Cardiac muscle cell (in vitro differentiated cells and primary cell): Measurements from ENCODE around the gene PTH2. TPM values are rescaled to one million over a fixed set of nuclear protein-coding genes. Genes with fewer than 3 reads are reported as not detected.
"Not testable (repeated sequence)": the region's sequence is repeated elsewhere in the genome, so short reads cannot be mapped to it uniquely, and the experiment has no call there.

Experiments used
- DNase-seq, 2 donors: peaks; one replicate each; pipeline versions ENCODE4 v3.0.0 to v3.0.0-alpha.2; 2010 to 2017; ENCODE audit warnings: low read depth in 1 of 2, low spot score in 1 of 2
- H3K27ac ChIP-seq: fragments of 200-600 bp; sonication (generic); 2 replicates; pipeline ENCODE4 v1.5.1; 2016
- H3K27me3 ChIP-seq: fragments of 200-600 bp; sonication (generic); 2 replicates; pipeline ENCODE4 v1.6.0; 2016; ENCODE audit warnings: control low read depth
- H3K36me3 ChIP-seq: fragments of 200-600 bp; sonication (generic); 2 replicates; pipeline ENCODE4 v1.5.1; 2016; ENCODE audit warnings: control low read depth
- H3K4me1 ChIP-seq: fragments of 200-600 bp; sonication (generic); 2 replicates; pipeline ENCODE4 v1.8.1; 2017; ENCODE audit warnings: low read depth, mild to moderate bottlenecking, mixed run types
- H3K4me3 ChIP-seq: fragments of 200-600 bp; sonication (generic); 2 replicates; pipeline ENCODE4 v1.5.1; 2016; ENCODE audit warnings: mild to moderate bottlenecking
- H3K9me3 ChIP-seq: fragments of 200-600 bp; sonication (generic); 2 replicates; pipeline ENCODE4 v1.5.1; 2017; ENCODE audit warnings: low read depth, mild to moderate bottlenecking, control low read depth
- polyA plus RNA-seq: library from polyadenylated mRNA; unstranded; fragments of >200 nt; fragmentation: Nextera tagmentation; extraction: Ambion mirVana; gene quantifications from 2 replicates; pipeline ENCODE4 v1.2.1, GENCODE V29; 2016
- total RNA-seq: library from RNA; depleted of rRNA; stranded (reverse); fragments of >200 nt; gene quantifications from 2 replicates; pipeline ENCODE4 v1.2.3, GENCODE V29; 2016
- TF ChIP-seq, protein P1 (sequence below): IDR thresholded peaks from 2 replicates; pipeline ENCODE4 v1.5.1; 2012; ENCODE audit warnings: low read depth, mild to moderate bottlenecking, low read length

PTH2 gene
- total and polyA plus RNA-seq, 2 experiments from 2014 or later = 6.2 to 10.0 TPM

DNA sequence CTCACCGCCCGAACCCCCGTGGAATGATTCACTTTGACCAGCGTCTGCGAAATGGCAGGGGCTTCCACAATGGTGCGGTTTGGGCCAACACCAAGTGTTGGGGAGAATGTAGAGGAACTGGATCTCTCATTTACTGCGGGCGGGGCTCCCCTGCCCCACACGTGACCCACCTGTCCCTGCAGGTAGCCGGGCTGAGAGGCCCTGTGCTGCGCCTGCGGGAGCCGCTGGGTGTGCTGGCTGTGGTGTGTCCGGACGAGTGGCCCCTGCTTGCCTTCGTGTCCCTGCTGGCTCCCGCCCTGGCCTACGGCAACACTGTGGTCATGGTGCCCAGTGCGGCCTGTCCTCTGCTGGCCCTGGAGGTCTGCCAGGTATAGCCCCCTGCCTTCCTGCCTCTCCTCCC lies 45.0 kb upstream of the PTH2 start:
- Histone ChIP-seq H3K9me3 (no peaks in the 10 kb centered on the region), H3K27me3 (no peaks in the 10 kb centered on the region), H3K4me1 (no peaks in the 10 kb centered on the region), H3K36me3 (no peaks in the 10 kb centered on the region), H3K27ac (no peak overlapping the region), H3K4me3 (no peak overlapping the region)
- TF ChIP-seq, protein P1, sequence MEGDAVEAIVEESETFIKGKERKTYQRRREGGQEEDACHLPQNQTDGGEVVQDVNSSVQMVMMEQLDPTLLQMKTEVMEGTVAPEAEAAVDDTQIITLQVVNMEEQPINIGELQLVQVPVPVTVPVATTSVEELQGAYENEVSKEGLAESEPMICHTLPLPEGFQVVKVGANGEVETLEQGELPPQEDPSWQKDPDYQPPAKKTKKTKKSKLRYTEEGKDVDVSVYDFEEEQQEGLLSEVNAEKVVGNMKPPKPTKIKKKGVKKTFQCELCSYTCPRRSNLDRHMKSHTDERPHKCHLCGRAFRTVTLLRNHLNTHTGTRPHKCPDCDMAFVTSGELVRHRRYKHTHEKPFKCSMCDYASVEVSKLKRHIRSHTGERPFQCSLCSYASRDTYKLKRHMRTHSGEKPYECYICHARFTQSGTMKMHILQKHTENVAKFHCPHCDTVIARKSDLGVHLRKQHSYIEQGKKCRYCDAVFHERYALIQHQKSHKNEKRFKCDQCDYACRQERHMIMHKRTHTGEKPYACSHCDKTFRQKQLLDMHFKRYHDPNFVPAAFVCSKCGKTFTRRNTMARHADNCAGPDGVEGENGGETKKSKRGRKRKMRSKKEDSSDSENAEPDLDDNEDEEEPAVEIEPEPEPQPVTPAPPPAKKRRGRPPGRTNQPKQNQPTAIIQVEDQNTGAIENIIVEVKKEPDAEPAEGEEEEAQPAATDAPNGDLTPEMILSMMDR = no peak
- no peak for DNase-seq

- no peak for DNase-seq
- H3K27me3 ChIP-seq = no peaks in the 10 kb centered on the region
- no peaks in the 10 kb centered on the region for H3K9me3 ChIP-seq
- H3K4me1 ChIP-seq = no peaks in the 10 kb centered on the region
- H3K27ac ChIP-seq = no peak overlapping the region
- H3K36me3 ChIP-seq = no peaks in the 10 kb centered on the region
- TF ChIP-seq, protein P1 = no peak
- H3K4me3 ChIP-seq = no peak overlapping the region
These were observed 42.1 kb upstream of the PTH2 start for GRCh38 chr19:49465371-49465770.

DNA sequence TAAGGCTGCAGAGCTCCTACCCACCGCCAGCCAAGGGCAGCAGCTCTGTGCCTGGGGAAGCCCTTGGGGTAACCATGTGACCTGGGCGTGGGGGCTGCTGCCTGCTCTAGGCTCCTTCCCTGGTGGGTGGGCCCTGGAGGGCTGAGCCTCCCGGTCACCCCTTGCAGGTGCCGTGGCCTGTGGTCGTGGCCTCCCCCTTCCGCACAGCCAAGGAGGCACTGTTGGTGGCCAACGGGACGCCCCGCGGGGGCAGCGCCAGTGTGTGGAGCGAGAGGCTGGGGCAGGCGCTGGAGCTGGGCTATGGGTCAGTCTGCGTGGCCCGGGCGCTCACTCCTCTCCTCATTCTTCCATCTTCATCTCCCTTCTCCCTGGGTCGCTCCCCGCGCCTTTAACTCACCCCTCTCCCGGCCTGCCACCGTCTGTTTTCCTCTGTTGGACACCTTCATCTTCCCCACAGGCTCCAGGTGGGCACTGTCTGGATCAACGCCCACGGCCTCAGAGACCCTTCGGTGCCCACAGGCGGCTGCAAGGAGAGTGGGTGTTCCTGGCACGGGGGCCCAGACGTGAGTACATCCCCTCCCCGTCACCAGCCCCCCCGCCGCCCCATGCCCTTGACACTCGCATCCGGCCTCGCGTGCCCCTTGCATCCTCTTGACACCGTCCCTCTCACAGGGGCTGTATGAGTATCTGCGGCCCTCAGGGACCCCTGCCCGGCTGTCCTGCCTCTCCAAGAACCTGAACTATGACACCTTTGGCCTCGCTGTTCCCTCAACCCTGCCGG lies 40.9 kb upstream of the PTH2 start:
- DNase-seq = no peak
- Histone ChIP-seq H3K27ac (no peak overlapping the region), H3K4me1 (no peaks in the 10 kb centered on the region), H3K9me3 (no peaks in the 10 kb centered on the region), H3K27me3 (no peaks in the 10 kb centered on the region), H3K36me3 (peaks cover 3% of the 10 kb centered on the region), H3K4me3 (no peak overlapping the region)
- TF ChIP-seq, protein P1 = no peak

DNA sequence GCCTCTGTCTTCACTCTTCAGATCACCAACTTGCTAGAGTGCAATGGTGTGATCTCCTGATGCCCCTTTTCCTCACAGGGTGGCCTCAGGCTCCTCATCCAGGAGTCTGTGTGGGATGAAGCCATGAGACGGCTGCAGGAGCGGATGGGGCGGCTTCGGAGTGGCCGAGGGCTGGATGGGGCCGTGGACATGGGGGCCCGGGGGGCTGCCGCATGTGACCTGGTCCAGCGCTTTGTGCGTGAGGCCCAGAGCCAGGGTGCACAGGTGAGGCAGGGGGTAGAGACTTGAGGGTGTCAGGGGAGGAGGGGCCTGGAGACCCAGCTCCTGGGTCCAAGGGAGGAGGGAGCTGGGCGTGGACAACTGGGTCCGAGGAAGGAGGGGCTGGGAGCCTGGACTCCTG lies 39.3 kb upstream of the PTH2 start:
- no peaks in the 10 kb centered on the region for H3K9me3 ChIP-seq
- TF ChIP-seq, protein P1 = no peak

GRCh38 chr19:49461656-49462055 lies 38.4 kb upstream of the PTH2 start:
- no peaks in the 10 kb centered on the region for H3K27me3 ChIP-seq
- TF ChIP-seq, protein P1 = no peak
- no peak overlapping the region for H3K27ac ChIP-seq
- H3K9me3 ChIP-seq = no peaks in the 10 kb centered on the region
- H3K36me3 ChIP-seq = peaks cover 3% of the 10 kb centered on the region
- H3K4me1 ChIP-seq = no peaks in the 10 kb centered on the region
- DNase-seq = no peak
- no peak overlapping the region for H3K4me3 ChIP-seq

More for the DNA sequence above, 39.3 kb upstream of the PTH2 start:
- no peaks in the 10 kb centered on the region for H3K27me3 ChIP-seq
- no peaks in the 10 kb centered on the region for H3K4me1 ChIP-seq
- no peak for DNase-seq
- no peak overlapping the region for H3K27ac ChIP-seq
- no peak overlapping the region for H3K4me3 ChIP-seq
- H3K36me3 ChIP-seq = peaks cover 3% of the 10 kb centered on the region

GRCh38 chr19:49461130-49461529 lies 37.9 kb upstream of the PTH2 start:
- H3K4me1 ChIP-seq, H3K9me3 ChIP-seq, DNase-seq, H3K27me3 ChIP-seq, H3K27ac ChIP-seq, H3K4me3 ChIP-seq, H3K36me3 ChIP-seq: not testable (repeated sequence)
